ENCODE data around the gene SULT1A1. TPM values are rescaled to one million over a fixed set of nuclear protein-coding genes. Genes with fewer than 3 reads are reported as not detected.
"Not testable (repeated sequence)": the region's sequence is repeated elsewhere in the genome, so short reads cannot be mapped to it uniquely, and the experiment has no call there.

SULT1A1 gene
- total RNA-seq, 1 donor from 2014 or later: 0.41 TPM

- no peaks in the 10 kb centered on the region for H3K4me1 Mint-ChIP-seq (ENCODE audit: low read depth, unreplicated experiment)
- H3K27ac ChIP-seq (ENCODE audit: low read depth, low read length): no peak overlapping the region
- no peaks in the 10 kb centered on the region for H3K79me2 ChIP-seq (ENCODE audit: insufficient read depth, low read length)
- H3K36me3 Mint-ChIP-seq (ENCODE audit: low read depth, unreplicated experiment): no peaks in the 10 kb centered on the region
- H3K27me3 Mint-ChIP-seq (ENCODE audit: low read depth, unreplicated experiment): peaks cover 20% of the 10 kb centered on the region
- H3K27me3 ChIP-seq (ENCODE audit: insufficient read depth, low read length): no peaks in the 10 kb centered on the region
- no peaks in the 10 kb centered on the region for H3K4me1 ChIP-seq (ENCODE audit: insufficient read depth, low read length)
- FAIRE-seq (no peak), DNase-seq (ENCODE audit: low read depth) (no peak)
- no peak overlapping the region for H3K4me3 Mint-ChIP-seq (ENCODE audit: unreplicated experiment)
- H2AFZ ChIP-seq (ENCODE audit: low read depth, low read length): no peak overlapping the region
- H3K9me3 Mint-ChIP-seq (ENCODE audit: unreplicated experiment): no peaks in the 10 kb centered on the region
- H3K9ac ChIP-seq (ENCODE audit: low read length): no peak overlapping the region
- no peaks in the 10 kb centered on the region for H3K9me3 ChIP-seq (ENCODE audit: insufficient read depth, low read depth, low read length)
- no peak overlapping the region for H3K4me3 ChIP-seq (ENCODE audit: insufficient read depth, low read depth, low read length)
- TF ChIP-seq EZH2 (IDR thresholded peaks at IDR 0.05; ENCODE audit: insufficient read depth, low read length): no peak
- no peak for TF ChIP-seq CTCF (IDR thresholded peaks at IDR 0.05; ENCODE audit: insufficient read depth, low read depth, low read length)
- H4K20me1 ChIP-seq (ENCODE audit: insufficient read depth, low read length): no peaks in the 10 kb centered on the region
- H3K4me2 ChIP-seq (ENCODE audit: low read length): no peak overlapping the region
- no peaks in the 10 kb centered on the region for H3K36me3 ChIP-seq (ENCODE audit: insufficient read depth, low read length)
- no peak overlapping the region for H3K27ac Mint-ChIP-seq (ENCODE audit: unreplicated experiment)
Observed at GRCh38 chr16:28617874-28618273, 8.0 kb upstream of the SULT1A1 start.

- Histone ChIP-seq H3K36me3 (ENCODE audit: insufficient read depth, low read length) (no peaks in the 10 kb centered on the region), H3K4me1 (ENCODE audit: insufficient read depth, low read length) (no peaks in the 10 kb centered on the region), H3K4me2 (ENCODE audit: low read length) (no peak overlapping the region), H3K27me3 (ENCODE audit: insufficient read depth, low read length) (no peaks in the 10 kb centered on the region), H2AFZ (ENCODE audit: low read depth, low read length) (no peak overlapping the region), H3K9ac (ENCODE audit: low read length) (no peak overlapping the region), H3K9me3 (ENCODE audit: insufficient read depth, low read depth, low read length) (no peaks in the 10 kb centered on the region), H3K27ac (ENCODE audit: low read depth, low read length) (no peak overlapping the region), H3K79me2 (ENCODE audit: insufficient read depth, low read length) (no peaks in the 10 kb centered on the region), H3K4me3 (ENCODE audit: insufficient read depth, low read depth, low read length) (no peak overlapping the region), H4K20me1 (ENCODE audit: insufficient read depth, low read length) (no peaks in the 10 kb centered on the region)
- H3K27ac Mint-ChIP-seq (ENCODE audit: unreplicated experiment): no peak overlapping the region
- no peaks in the 10 kb centered on the region for H3K36me3 Mint-ChIP-seq (ENCODE audit: low read depth, unreplicated experiment)
- FAIRE-seq (no peak), DNase-seq (ENCODE audit: low read depth) (no peak)
- no peaks in the 10 kb centered on the region for H3K4me1 Mint-ChIP-seq (ENCODE audit: low read depth, unreplicated experiment)
- TF ChIP-seq CTCF (IDR thresholded peaks at IDR 0.05; ENCODE audit: insufficient read depth, low read depth, low read length): no peak
- TF ChIP-seq EZH2 (IDR thresholded peaks at IDR 0.05; ENCODE audit: insufficient read depth, low read length): no peak
- H3K4me3 Mint-ChIP-seq (ENCODE audit: unreplicated experiment): no peak overlapping the region
- H3K27me3 Mint-ChIP-seq (ENCODE audit: low read depth, unreplicated experiment): peaks cover 16% of the 10 kb centered on the region
- H3K9me3 Mint-ChIP-seq (ENCODE audit: unreplicated experiment): no peaks in the 10 kb centered on the region
Observed at GRCh38 chr16:28616636-28617035, 6.8 kb upstream of the SULT1A1 start.

DNA sequence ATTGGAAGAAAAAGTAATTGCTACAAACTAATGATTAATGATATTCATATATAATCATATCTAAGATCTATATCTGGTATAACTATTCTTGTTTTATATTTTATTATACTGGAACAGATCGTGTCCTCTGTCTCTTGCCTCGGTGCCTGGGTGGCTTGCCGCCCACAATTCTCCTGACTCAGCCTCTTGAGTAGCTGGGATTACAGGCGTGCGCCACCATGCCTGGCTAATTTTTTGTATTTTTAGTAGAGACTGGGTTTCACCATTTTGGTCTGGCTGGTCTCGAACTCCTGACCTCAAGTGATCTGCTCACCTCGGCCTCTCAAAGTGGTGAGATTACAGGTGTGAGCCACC lies 6.4 kb upstream of the SULT1A1 start:
- not testable (repeated sequence) for H3K27ac Mint-ChIP-seq (ENCODE audit: unreplicated experiment); DNase-seq (ENCODE audit: low read depth); H3K9me3 Mint-ChIP-seq (ENCODE audit: unreplicated experiment); H3K79me2 ChIP-seq (ENCODE audit: insufficient read depth, low read length); H3K36me3 ChIP-seq (ENCODE audit: insufficient read depth, low read length); H3K9ac ChIP-seq (ENCODE audit: low read length); H3K4me1 Mint-ChIP-seq (ENCODE audit: low read depth, unreplicated experiment); H3K4me3 ChIP-seq (ENCODE audit: insufficient read depth, low read depth, low read length); H2AFZ ChIP-seq (ENCODE audit: low read depth, low read length); H3K27me3 ChIP-seq (ENCODE audit: insufficient read depth, low read length); H3K9me3 ChIP-seq (ENCODE audit: insufficient read depth, low read depth, low read length); H4K20me1 ChIP-seq (ENCODE audit: insufficient read depth, low read length); H3K4me2 ChIP-seq (ENCODE audit: low read length); H3K27ac ChIP-seq (ENCODE audit: low read depth, low read length); FAIRE-seq; H3K36me3 Mint-ChIP-seq (ENCODE audit: low read depth, unreplicated experiment); H3K4me3 Mint-ChIP-seq (ENCODE audit: unreplicated experiment); H3K4me1 ChIP-seq (ENCODE audit: insufficient read depth, low read length)
- H3K27me3 Mint-ChIP-seq (ENCODE audit: low read depth, unreplicated experiment): peaks cover 12% of the 10 kb centered on the region
